Uterus (tissue), 4 donors: ENCODE measurements around the gene ARHGAP10. TPM values are rescaled to one million over a fixed set of nuclear protein-coding genes. Genes with fewer than 3 reads are reported as not detected.

Experiments
- DNase-seq, 2 donors: peaks; one replicate each; pipeline ENCODE4 v3.0.0-alpha.2; 2019 to 2020
- H3K27ac ChIP-seq, 2 donors: fragments of 200-600 bp; sonication (generic); 1 replicate in 1 of 2; 2 replicates in 1 of 2; pipeline ENCODE4 v1.5.1; 2016 to 2018
- H3K27me3 ChIP-seq, 2 donors: fragments of 200-600 bp; sonication (generic); one replicate each; pipeline ENCODE4 v1.5.1; 2018 to 2019; ENCODE audit warnings: control low read depth in 1 of 2
- H3K36me3 ChIP-seq, 2 donors: fragments of 200-600 bp; sonication (generic); one replicate each; pipeline ENCODE4 v1.5.1; 2019; ENCODE audit warnings: control low read depth in 1 of 2
- H3K4me1 ChIP-seq, 2 donors: fragments of 200-600 bp; sonication (generic); one replicate each; pipeline ENCODE4 v1.5.1; 2018 to 2019; ENCODE audit warnings: control low read depth in 1 of 2
- H3K4me3 ChIP-seq, 2 donors: fragments of 200-600 bp; sonication (generic); 1 replicate in 1 of 2; 2 replicates in 1 of 2; pipeline ENCODE4 v1.5.1; 2018 to 2019; ENCODE audit warnings: mild to moderate bottlenecking in 1 of 2
- H3K9me3 ChIP-seq, 2 donors: fragments of 200-600 bp; sonication (generic); one replicate each; pipeline ENCODE4 v1.5.1; 2019; ENCODE audit warnings: control low read depth in 1 of 2
- POLR2A ChIP-seq, 2 donors: fragments of 450-650 bp; IDR thresholded peaks; one replicate each; pipeline ENCODE4 v1.6.1; 2016; ENCODE audit warnings: antibody characterized with exemption in 2 of 2, mild to moderate bottlenecking in 1 of 2, moderate library complexity in 1 of 2
- intact Hi-C: fragments of 100-400 bp; cut with DNase I; formaldehyde crosslinking; loops from one replicate; pipeline ENCODE4 v1.15.1; 2023; ENCODE audit warnings: low total_unique reads
- total RNA-seq, 4 donors: library from RNA; depleted of rRNA in 3 of 4; stranded (reverse); fragments of >200 nt in 3 of 4; gene quantifications; one replicate each; pipeline versions ENCODE4 v1.1.0 to v1.2.4, GENCODE V29; 2014 to 2023
- TF ChIP-seq, protein P1 (sequence below), 4 experiments: fragments of 200-600 bp in 2 of 4; fragments of 450-650 bp in 2 of 4; sonication (generic) in 2 of 4; IDR thresholded peaks; one replicate each; pipeline ENCODE4 v1.5.1; 2016 to 2019; ENCODE audit warnings: antibody characterized with exemption in 4 of 4, mild to moderate bottlenecking in 2 of 4, moderate library complexity in 1 of 4
- donor health status: DM: yes; HTN: yes; CAD: no.

The ARHGAP10 gene
- total RNA-seq, 4 donors from 2014 or later = 25.1 to 94.4 (median 54.4) TPM

DNA sequence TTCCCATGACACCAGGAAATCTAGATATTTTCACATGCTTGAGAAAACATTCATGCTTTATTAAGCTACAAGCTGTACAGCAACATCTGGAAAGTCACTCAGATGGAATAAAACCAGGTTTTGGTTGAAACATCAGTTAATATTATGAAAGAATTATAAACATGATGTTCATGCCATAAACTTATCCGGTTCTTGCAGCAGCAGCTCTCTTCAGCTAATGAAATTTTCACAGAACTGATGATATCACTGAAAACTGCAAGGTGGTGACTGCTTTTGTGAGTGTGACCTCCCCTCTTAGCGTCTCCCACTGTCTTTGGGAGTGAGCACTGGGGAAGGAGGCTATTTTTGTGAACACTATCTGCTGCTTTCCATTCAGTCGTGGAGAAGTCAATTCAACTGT, 56.9 kb downstream of the ARHGAP10 start:
- Histone ChIP-seq H3K36me3 (no peaks in the 10 kb centered on the region), H3K4me3 (no peak overlapping the region), H3K27me3 (no peaks in the 10 kb centered on the region), H3K9me3 (no peaks in the 10 kb centered on the region), H3K4me1 (peaks cover 4 to 5% of the 10 kb centered on the region in 2 donors), H3K27ac (peak overlapping the region; percentile 48 to 57)
- intact Hi-C loops = no loop called here
- TF ChIP-seq, protein P1, sequence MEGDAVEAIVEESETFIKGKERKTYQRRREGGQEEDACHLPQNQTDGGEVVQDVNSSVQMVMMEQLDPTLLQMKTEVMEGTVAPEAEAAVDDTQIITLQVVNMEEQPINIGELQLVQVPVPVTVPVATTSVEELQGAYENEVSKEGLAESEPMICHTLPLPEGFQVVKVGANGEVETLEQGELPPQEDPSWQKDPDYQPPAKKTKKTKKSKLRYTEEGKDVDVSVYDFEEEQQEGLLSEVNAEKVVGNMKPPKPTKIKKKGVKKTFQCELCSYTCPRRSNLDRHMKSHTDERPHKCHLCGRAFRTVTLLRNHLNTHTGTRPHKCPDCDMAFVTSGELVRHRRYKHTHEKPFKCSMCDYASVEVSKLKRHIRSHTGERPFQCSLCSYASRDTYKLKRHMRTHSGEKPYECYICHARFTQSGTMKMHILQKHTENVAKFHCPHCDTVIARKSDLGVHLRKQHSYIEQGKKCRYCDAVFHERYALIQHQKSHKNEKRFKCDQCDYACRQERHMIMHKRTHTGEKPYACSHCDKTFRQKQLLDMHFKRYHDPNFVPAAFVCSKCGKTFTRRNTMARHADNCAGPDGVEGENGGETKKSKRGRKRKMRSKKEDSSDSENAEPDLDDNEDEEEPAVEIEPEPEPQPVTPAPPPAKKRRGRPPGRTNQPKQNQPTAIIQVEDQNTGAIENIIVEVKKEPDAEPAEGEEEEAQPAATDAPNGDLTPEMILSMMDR (IDR thresholded peaks at IDR 0.05) = no peak
- no peak for TF ChIP-seq POLR2A (IDR thresholded peaks at IDR 0.05)
- no peak for DNase-seq

DNA sequence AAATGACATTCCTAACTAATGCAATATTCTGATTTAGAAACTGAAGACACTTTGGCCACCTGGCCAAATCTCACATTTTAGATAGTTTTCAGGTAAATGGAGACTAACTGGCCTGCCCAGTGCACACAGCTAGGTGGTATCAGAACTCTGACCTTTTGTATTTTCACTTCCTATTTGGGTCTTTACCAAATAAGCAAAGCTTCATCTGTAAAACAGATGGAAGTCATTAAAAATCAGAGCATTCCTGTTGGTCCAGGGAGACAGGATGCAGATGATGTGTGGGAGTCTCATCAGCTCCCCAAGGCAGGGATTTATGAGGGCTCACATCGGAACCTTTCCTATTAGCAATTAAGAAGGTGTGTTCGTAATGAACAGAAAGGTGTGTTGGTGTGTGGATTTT, 57.7 kb downstream of the ARHGAP10 start:
- Histone ChIP-seq H3K4me1 (peaks cover 4 to 5% of the 10 kb centered on the region in 2 donors), H3K9me3 (no peaks in the 10 kb centered on the region), H3K36me3 (no peaks in the 10 kb centered on the region), H3K27me3 (no peaks in the 10 kb centered on the region), H3K4me3 (no peak overlapping the region), H3K27ac (peak overlapping the region in 1 of 2 donors; percentile 57)
- TF ChIP-seq, protein P1 (IDR thresholded peaks at IDR 0.05) = no peak
- TF ChIP-seq POLR2A (IDR thresholded peaks at IDR 0.05) = no peak
- DNase-seq = no peak
- intact Hi-C loops = no loop called here

DNA sequence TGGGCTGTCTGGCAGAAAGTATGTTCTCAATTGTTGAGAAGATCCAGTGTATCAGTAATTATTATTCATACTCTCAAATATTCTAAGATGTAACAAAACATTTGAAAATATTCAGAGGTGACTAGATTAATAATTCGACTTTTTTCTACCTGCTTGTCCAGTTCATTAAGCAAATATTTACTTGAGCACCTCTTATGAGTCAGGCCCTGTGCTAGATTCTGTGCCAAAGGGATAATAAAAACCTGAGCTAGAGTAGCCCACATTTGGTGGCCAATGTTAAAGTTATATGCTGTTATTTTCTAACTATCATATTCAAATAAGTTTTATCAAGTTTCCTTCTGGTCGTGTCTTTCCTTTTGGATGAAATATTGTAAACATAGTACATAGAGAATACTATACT, 58.5 kb downstream of the ARHGAP10 start:
- intact Hi-C loops = no loop called here
- Histone ChIP-seq H3K27me3 (no peaks in the 10 kb centered on the region), H3K36me3 (no peaks in the 10 kb centered on the region), H3K4me3 (no peak overlapping the region), H3K9me3 (no peaks in the 10 kb centered on the region), H3K4me1 (peaks cover 4 to 5% of the 10 kb centered on the region in 2 donors), H3K27ac (no peak overlapping the region)
- no peak for TF ChIP-seq POLR2A (IDR thresholded peaks at IDR 0.05)
- TF ChIP-seq, protein P1 (IDR thresholded peaks at IDR 0.05) = no peak
- no peak for DNase-seq

DNA sequence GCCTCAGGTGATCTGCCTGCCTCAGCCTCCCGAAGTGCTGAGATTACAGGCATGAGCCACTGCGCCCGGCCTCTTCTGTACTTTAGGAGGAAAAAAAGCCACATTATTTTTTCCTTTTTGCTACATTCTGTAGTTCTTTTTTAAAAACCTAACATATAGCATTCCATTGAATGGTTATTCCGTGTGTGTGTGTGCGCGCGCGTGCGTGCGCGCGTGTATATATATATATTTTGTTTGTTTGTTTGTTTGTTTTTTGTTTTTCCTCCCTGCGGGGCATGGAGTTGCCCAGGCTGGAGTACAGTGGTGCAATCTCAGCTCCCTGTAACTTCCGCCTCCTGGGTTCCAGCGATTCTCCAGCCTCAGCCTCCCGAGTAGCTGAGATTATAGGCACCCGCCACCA, 59.5 kb downstream of the ARHGAP10 start:
- intact Hi-C loops = no loop called here
- no peak overlapping the region for H3K27ac ChIP-seq
- no peaks in the 10 kb centered on the region for H3K36me3 ChIP-seq
- DNase-seq = no peak
- H3K9me3 ChIP-seq = no peaks in the 10 kb centered on the region
- H3K4me1 ChIP-seq = peaks cover 0 to 5% of the 10 kb centered on the region in 2 donors
- H3K4me3 ChIP-seq = no peak overlapping the region
- no peaks in the 10 kb centered on the region for H3K27me3 ChIP-seq
- TF ChIP-seq, protein P1 (IDR thresholded peaks at IDR 0.05) = no peak
- no peak for TF ChIP-seq POLR2A (IDR thresholded peaks at IDR 0.05)

DNA sequence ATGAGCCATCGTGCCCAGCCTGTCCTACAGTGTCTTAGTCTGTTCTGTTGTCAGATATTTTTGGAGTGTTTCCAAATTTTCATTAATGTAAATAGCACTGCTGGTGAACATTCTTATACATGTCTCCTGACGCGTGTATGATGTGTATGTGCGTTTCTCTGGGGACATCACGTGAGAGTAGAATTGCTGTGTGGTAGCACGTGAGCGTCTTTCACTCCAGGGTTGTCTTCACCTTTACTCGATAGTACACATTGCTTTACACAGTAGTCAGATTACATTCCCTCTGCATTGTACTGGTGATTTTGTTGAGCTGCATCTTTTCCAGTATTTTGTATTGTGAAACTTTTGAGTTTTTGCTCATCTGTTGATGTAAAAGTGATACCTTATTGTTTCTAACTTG, 60.0 kb downstream of the ARHGAP10 start:
- H3K27me3 ChIP-seq = no peaks in the 10 kb centered on the region
- H3K9me3 ChIP-seq = no peaks in the 10 kb centered on the region
- no peak for DNase-seq
- TF ChIP-seq, protein P1 (IDR thresholded peaks at IDR 0.05) = no peak
- TF ChIP-seq POLR2A (IDR thresholded peaks at IDR 0.05) = no peak
- H3K4me1 ChIP-seq = peaks cover 0 to 5% of the 10 kb centered on the region in 2 donors
- no peak overlapping the region for H3K4me3 ChIP-seq
- intact Hi-C loops = no loop called here
- no peak overlapping the region for H3K27ac ChIP-seq
- no peaks in the 10 kb centered on the region for H3K36me3 ChIP-seq
